GM10248 (cell line): Measurements from ENCODE around the gene UBE2L5.
"Not testable (repeated sequence)": the region's sequence is repeated elsewhere in the genome, so short reads cannot be mapped to it uniquely, and the experiment has no call there.

Experiments used
- CTCF ChIA-PET: fragments of 300-600 bp; sonication (Branson Sonifier 250); formaldehyde crosslinking; extraction: SDS; loops from one replicate; lab custom pipeline; 2021; ENCODE audit warnings: antibody characterized with exemption; lab: Yijun Ruan, JAX
- POLR2A ChIA-PET: fragments of 350-650 bp; sonication (Branson Sonifier 250); formaldehyde crosslinking; extraction: SDS; loops from one replicate; lab custom pipeline; 2020; ENCODE audit warnings: antibody characterized with exemption; lab: Yijun Ruan, JAX
- DNase-seq: peaks from one replicate; pipeline ENCODE4 v3.0.0; 2012; ENCODE audit errors: extremely low spot score
- TF ChIP-seq, protein P1 (sequence below): IDR thresholded peaks from 2 replicates; pipeline ENCODE4 v1.5.1; 2012; ENCODE audit warnings: mild to moderate bottlenecking, low read depth; ENCODE audit errors: extremely low read depth, missing control alignments, control extremely low read depth

Gene UBE2L5

DNA sequence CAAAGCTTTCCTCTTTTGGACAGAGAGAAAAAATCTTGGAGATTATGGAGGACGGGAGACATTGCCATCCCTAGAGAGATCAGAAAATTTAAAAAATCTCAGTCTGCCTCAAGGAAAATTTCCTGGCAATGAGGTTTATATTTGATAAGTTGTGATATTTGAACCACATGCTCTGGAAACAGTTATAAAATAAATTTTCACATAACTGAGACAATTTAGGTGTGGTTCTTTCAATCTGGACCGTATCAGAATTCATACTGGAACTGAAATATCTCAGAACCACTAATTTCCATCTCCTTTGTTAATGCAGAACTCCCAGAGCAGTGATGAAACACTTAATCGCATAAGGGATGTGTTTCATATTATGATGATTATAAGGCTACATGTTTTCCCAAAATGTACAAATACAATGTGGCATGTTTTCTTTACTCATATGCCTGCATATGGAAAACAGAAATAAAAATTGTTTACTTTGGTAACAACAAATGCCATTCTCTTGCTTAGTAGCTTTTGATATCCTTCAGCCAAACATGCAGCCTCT is 13.7 kb downstream of the UBE2L5 start:
- ChIA-PET CTCF (interaction anchor here (1.6 kb wide), 1 partner anchor 10 kb away, joined by 8 read pairs; no protein-coding TSS in a partner anchor), POLR2A (no interaction called here)
- TF ChIP-seq, protein P1, sequence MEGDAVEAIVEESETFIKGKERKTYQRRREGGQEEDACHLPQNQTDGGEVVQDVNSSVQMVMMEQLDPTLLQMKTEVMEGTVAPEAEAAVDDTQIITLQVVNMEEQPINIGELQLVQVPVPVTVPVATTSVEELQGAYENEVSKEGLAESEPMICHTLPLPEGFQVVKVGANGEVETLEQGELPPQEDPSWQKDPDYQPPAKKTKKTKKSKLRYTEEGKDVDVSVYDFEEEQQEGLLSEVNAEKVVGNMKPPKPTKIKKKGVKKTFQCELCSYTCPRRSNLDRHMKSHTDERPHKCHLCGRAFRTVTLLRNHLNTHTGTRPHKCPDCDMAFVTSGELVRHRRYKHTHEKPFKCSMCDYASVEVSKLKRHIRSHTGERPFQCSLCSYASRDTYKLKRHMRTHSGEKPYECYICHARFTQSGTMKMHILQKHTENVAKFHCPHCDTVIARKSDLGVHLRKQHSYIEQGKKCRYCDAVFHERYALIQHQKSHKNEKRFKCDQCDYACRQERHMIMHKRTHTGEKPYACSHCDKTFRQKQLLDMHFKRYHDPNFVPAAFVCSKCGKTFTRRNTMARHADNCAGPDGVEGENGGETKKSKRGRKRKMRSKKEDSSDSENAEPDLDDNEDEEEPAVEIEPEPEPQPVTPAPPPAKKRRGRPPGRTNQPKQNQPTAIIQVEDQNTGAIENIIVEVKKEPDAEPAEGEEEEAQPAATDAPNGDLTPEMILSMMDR = no peak
- no peak for DNase-seq

DNA sequence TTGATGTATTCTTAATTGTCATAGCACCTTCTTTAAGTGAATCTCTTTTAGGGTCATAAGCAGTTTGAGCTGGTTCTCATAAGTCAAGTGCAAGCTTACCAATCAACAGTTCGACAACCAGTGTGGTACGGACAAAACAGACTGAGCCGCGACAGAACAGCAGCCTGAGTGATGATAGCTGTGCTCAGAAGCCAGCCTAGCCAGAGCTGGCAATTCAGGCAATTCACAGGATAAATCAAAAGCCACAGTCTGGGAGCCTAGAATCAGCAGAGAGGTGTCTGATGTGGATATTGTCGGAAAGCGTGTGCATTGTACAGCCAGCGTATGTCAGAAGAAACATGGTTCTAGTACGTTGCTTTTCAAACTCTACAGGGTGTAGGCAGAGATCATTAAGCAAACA is 14.9 kb downstream of the UBE2L5 start:
- TF ChIP-seq, protein P1 = no peak
- ChIA-PET POLR2A (no interaction called here), CTCF (interaction anchor here (1.4 to 1.6 kb wide), 2 partner anchors 9 to 18 kb away, joined by 4 to 8 read pairs; no protein-coding TSS in a partner anchor)
- no peak for DNase-seq

DNA sequence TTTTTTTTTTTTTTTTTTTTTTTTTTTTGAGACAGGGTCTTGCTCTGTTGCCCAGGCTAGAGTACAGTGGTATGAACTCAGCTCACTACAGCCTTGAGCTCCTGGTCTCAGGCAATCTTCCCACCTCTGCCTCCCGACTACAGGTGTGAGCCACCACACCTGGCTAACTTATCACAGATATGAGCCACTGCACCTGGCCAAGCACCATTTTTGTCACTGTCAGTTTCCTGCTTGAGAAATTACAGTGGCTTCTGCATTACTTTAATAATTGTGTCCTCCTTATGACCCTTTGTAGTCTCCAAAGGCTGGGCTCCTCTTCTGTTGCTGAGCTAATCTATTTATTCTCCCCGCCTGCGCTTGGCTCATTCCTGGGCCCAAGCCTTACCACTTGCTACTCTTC is 16.0 kb downstream of the UBE2L5 start:
- DNase-seq = no peak
- POLR2A ChIA-PET = interaction anchor here (1.0 kb wide), 1 partner anchor 16 kb away, joined by 4 read pairs; the partner anchor contains the start of gene UBE2L5
- TF ChIP-seq, protein P1 = no peak
- CTCF ChIA-PET = interaction anchor here (1.1 kb wide), 1 partner anchor 32 kb away, joined by 3 read pairs; no protein-coding TSS in a partner anchor

DNA sequence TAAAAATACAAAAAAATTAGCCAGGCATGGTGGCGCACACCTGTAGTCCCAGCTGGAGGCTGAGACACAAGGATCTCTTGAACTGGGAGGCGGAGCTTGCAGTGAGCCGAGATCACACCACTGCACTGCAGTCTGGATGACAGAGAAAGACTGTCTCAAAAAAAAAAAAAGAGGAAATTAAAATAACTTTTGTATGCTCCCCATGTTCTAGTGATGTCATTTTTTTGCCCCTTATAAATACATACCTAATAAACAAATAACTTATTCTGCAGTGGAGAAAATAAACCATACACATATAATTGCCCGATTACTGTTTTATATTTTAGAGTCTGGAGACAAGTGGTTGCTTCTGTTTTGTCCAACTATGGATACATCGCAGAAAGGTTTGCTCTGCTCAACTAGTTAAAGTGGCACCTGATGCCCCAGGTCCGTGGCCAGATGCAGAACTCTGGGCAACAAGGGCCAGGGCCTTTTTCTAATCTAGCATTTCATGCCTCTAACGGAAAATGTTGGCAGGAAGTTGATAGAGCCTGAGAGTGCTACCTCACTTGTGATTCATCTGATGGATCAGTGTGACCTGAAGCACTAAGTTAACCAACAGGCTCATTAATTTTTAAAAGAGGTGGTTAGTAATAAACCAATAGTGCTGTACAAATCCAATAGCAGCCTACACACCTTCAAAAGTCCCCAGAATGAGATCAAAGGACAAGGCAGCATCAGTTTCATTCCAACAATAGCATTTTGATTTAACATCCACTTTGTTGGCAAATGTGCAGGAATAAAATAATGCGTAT is 18.8 kb downstream of the UBE2L5 start:
- CTCF ChIA-PET = interaction anchor here (0.9 to 5.6 kb wide), 3 partner anchors 11 to 309 kb away, joined by 3 to 34 read pairs (median 5); no protein-coding TSS in a partner anchor
- TF ChIP-seq, protein P1 = no peak
- POLR2A ChIA-PET = interaction anchor here (0.6 kb wide), 1 partner anchor 11 kb away, joined by 4 read pairs; no protein-coding TSS in a partner anchor
- no peak for DNase-seq

DNA sequence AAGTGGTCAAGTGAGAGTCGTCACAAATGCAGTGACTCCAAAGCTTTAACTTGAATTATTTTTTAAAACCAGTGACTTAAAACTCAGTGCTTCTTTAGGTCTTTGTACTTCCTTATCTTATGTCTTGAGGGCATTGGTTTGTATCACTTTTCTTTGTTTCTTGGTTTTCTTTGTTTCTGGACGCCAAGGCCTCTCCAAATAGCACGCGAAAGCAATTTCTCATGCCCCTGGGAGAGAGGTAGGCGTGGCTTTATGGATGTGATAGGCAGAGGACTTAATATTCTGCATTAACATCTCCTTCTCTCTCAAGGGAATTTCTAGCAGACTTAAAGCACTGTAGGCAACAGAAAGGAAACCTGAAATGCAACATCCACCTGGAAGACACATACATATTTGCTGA is 20.6 kb downstream of the UBE2L5 start:
- peak; percentile 31 for DNase-seq
- POLR2A ChIA-PET = interaction anchor here (1.0 to 1.1 kb wide), 2 partner anchors 13 to 21 kb away, joined by 3 to 5 read pairs; partner anchors contain the start of gene UBE2L5
- TF ChIP-seq, protein P1 = no peak
- CTCF ChIA-PET = interaction anchor here (0.9 to 5.6 kb wide), 8 partner anchors 10 to 126 kb away, joined by 3 to 34 read pairs (median 4); partner anchors contain the start of gene UBE2L5

DNA sequence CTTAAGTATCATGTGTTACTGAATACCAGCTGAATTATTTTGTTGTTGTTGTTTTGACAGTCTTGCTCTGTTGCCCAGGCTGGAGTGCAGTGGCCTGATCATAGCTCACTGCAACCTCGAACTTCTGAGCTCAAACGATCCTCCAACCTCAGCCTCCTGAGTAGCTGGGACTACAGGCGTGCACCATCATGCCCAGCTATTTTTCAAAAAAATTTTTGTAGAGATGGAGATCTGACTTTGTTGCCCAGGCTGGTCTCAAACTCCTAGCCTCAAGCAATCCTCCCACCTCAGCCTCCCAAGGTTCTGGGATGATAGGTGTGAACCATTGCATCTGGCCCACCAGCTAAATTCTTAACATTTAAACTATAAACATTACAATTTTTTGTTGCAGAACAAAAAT is 21.2 kb downstream of the UBE2L5 start:
- ChIA-PET POLR2A (interaction anchor here (1.0 to 1.1 kb wide), 2 partner anchors 12 to 21 kb away, joined by 3 to 5 read pairs; partner anchors contain the start of gene UBE2L5), CTCF (interaction anchor here (0.9 to 5.6 kb wide), 6 partner anchors 10 to 126 kb away, joined by 3 to 34 read pairs (median 4); no protein-coding TSS in a partner anchor)
- DNase-seq = not testable (repeated sequence)
